ENCODE measurements around the gene HAT1. TPM values are rescaled to one million over a fixed set of nuclear protein-coding genes. Genes with fewer than 3 reads are reported as not detected.
A peak's percentile ranks its signal among the peaks of the same experiment; 100 is the strongest.

HAT1 gene
- total and polyA plus RNA-seq, 10 of the 15 experiments (the other 5 are each of a cell fraction or from before 2014, with no cell fraction given): 60.0 to 225 (median 130) TPM

DNA sequence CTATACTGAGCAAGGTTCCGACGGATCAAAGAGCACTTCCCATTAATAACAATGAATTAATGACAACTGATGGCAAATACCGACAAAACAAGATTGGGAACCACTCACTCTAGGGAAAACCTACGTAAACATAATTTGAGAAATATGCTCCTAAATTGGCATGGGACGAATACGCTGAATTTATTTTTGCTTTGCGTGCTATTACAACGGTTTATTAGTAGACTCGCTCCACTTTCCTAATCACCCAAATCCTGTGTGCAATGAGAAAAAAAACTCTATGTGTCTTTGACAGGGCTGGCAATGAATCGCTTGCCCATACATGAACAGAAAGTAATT lies 27.7 kb upstream of the HAT1 start:
- Histone ChIP-seq H3K27ac (ENCODE audit: control insufficient read depth, insufficient read depth) (peak overlapping the region; percentile 78), H2AFZ (ENCODE audit: control insufficient read depth, low read depth, low read length) (peak overlapping the region; percentile 72), H3K9me3 (replicated peaks; ENCODE audit: control insufficient read depth, insufficient read depth, low read length) (no peaks in the 10 kb centered on the region; the same call in 1 of the 3 replicates), H3K27me3 (replicated peaks in 1 of 2; ENCODE audit: control insufficient read depth in 2 of 2, insufficient read depth in 2 of 2, low read length in 1 of 2) (no peaks in the 10 kb centered on the region), H3K4me1 (ENCODE audit: control insufficient read depth, insufficient read depth, low read length) (no peaks in the 10 kb centered on the region), H3K4me2 (ENCODE audit: control insufficient read depth, insufficient read depth) (peak overlapping the region; percentile 23), H3K36me3 (ENCODE audit: control insufficient read depth in 2 of 2, insufficient read depth in 2 of 2, low read length in 1 of 2) (peaks cover 0 to 6% of the 10 kb centered on the region in 2 experiments; a peak in 1 of 4 replicates), H3K9ac (ENCODE audit: control insufficient read depth, insufficient read depth, low read length) (peak overlapping the region; percentile 78), H4K20me1 (ENCODE audit: control insufficient read depth, insufficient read depth) (no peaks in the 10 kb centered on the region), H3K4me3 (peak overlapping the region; percentile 100; the same call in 1 of the 2 replicates), H3K79me2 (ENCODE audit: control insufficient read depth, insufficient read depth, low read length) (peaks cover 33% of the 10 kb centered on the region)
- 54% methylated on average over 10 of the region's 10 CpGs for WGBS (ENCODE audit: insufficient coverage, insufficient replicate concordance, low lambda C conversion rate, missing lambda C conversion rate)
- TF ChIP-seq CBX5 (IDR thresholded peaks at IDR 0.05; ENCODE audit: low read depth) (no peak), SREBF2 (IDR thresholded peaks at IDR 0.05; ENCODE audit: low read length) (no peak), LARP7 (IDR thresholded peaks at IDR 0.05) (no peak), RBBP5 (conservative IDR thresholded peaks at IDR 0.05) (no peak), ZNF217 (IDR thresholded peaks at IDR 0.05) (0 out of 2 replicates have a peak, but pooled peaks have one; percentile 5), KDM1A (IDR thresholded peaks at IDR 0.05; ENCODE audit: borderline replicate concordance) (no peak), GATAD2B (conservative IDR thresholded peaks at IDR 0.05; ENCODE audit: low read depth) (peak; percentile 11; the same call in 1 of the 2 replicates), NR2C2 (IDR thresholded peaks at IDR 0.05; ENCODE audit: borderline replicate concordance, control insufficient read depth, insufficient read length, low read depth) (no peak)
- TF ChIP-seq, protein P1, sequence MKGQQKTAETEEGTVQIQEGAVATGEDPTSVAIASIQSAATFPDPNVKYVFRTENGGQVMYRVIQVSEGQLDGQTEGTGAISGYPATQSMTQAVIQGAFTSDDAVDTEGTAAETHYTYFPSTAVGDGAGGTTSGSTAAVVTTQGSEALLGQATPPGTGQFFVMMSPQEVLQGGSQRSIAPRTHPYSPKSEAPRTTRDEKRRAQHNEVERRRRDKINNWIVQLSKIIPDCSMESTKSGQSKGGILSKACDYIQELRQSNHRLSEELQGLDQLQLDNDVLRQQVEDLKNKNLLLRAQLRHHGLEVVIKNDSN (IDR thresholded peaks at IDR 0.05; ENCODE audit: borderline replicate concordance, extremely low read length, insufficient read depth, low read depth, low read length): no peak
- TF ChIP-seq, protein P2, sequence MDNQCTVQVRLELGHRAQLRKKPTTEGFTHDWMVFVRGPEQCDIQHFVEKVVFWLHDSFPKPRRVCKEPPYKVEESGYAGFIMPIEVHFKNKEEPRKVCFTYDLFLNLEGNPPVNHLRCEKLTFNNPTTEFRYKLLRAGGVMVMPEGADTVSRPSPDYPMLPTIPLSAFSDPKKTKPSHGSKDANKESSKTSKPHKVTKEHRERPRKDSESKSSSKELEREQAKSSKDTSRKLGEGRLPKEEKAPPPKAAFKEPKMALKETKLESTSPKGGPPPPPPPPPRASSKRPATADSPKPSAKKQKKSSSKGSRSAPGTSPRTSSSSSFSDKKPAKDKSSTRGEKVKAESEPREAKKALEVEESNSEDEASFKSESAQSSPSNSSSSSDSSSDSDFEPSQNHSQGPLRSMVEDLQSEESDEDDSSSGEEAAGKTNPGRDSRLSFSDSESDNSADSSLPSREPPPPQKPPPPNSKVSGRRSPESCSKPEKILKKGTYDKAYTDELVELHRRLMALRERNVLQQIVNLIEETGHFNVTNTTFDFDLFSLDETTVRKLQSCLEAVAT (IDR thresholded peaks at IDR 0.05): peak; percentile 68
- DNase-seq (ENCODE audit: low read depth, low spot score) (no peak), FAIRE-seq (no peak), ATAC-seq (no peak)
- SMC1A ChIA-PET (ENCODE audit: uncharacterized antibody, unreplicated experiment): interaction anchor here (0.7 to 1.4 kb wide), 2 partner anchors 11 to 18 kb away, joined by 3 to 9 read pairs; no protein-coding TSS in a partner anchor
- intact Hi-C loops (cut with micrococcal nuclease; ENCODE audit: unreplicated experiment) (loop anchor here (5.0 kb wide), 1 partner anchor 33 kb away; no protein-coding TSS in a partner anchor), in situ Hi-C loops (cut with MboI) (no loop called here)
- POLR2A ChIA-PET: interaction anchor here (0.9 to 2.8 kb wide), 4 partner anchors 11 to 28 kb away, joined by 3 to 12 read pairs (median 4); partner anchors contain the start of gene HAT1
- RAD21 ChIA-PET (ENCODE audit: unreplicated experiment): interaction anchor here (0.9 to 1.4 kb wide), 2 partner anchors 28 to 208 kb away, joined by 3 to 7 read pairs; partner anchors contain the start of genes DLX2 and HAT1
- TSS peak; percentile 77 for BruUV-seq (replicated peaks)
- CTCF ChIA-PET: interaction anchor here (1.6 to 2.7 kb wide), 2 partner anchors 12 to 191 kb away, joined by 5 to 19 read pairs; no protein-coding TSS in a partner anchor
